Measurements from ENCODE around the gene KERA. TPM values are rescaled to one million over a fixed set of nuclear protein-coding genes. Genes with fewer than 3 reads are reported as not detected.

The KERA gene
- total RNA-seq, 2 experiments from 2014 or later: not detected

DNA sequence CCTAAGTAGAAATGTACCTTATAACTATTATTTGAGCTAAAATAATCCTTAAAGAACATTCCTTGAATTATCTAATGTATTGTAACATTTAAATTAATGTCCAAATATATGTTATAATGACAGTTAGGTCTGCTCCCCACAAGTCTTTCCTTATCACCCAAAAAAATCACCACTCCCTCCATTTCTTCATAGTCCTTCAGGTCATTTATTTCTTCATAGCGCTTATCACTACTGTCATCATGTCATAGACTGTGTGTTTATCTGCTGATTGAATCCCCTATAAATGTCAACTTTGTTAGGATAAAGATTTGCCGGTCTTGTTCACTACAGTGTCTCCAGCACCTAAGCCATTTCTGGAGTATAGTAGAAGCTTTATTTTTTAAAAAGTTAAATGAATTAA is 41.5 kb upstream of the KERA start:
- TF ChIP-seq CTCF (conservative IDR thresholded peaks at IDR 0.05; ENCODE audit: low read length) (no peak), EZH2phosphoT487 (IDR thresholded peaks at IDR 0.05; ENCODE audit: borderline replicate concordance, low read depth, low read length) (no peak)
- intact Hi-C loops (cut with micrococcal nuclease; ENCODE audit: unreplicated experiment): no loop called here
- H3K9me3 ChIP-seq (ENCODE audit: low read length): no peaks in the 10 kb centered on the region

DNA sequence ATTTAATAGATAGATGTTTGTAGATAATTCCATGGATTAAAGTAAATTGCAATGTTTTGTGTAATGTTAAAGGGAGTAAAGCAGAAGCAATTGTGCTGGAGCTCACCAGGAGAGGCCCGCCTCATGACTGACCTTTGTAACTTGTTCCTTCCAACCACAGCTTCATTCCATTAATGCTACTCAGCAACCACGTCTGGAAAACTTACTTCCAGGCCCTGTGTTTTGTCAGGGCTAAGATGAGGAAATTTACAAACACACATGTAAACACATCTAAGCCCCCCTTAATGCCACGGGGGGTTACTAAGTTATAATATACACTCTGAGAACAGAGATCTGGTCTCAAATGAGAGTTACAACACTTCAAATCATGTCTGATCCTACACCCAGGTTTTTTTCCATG is 41.1 kb upstream of the KERA start:
- Histone ChIP-seq H3K4me3 (ENCODE audit: low read depth, low read length, poor library complexity, severe bottlenecking) (no peak overlapping the region), H3K36me3 (ENCODE audit: insufficient read depth, low read length) (no peaks in the 10 kb centered on the region), H4K20me1 (ENCODE audit: insufficient read depth, low read length) (no peaks in the 10 kb centered on the region), H3K4me1 (ENCODE audit: insufficient read depth, low read length, poor library complexity, severe bottlenecking) (no peaks in the 10 kb centered on the region), H3K79me2 (ENCODE audit: insufficient read depth, low read depth, low read length) (no peaks in the 10 kb centered on the region), H3K27ac (ENCODE audit: low read depth, low read length, poor library complexity, severe bottlenecking) (no peak overlapping the region), H2AFZ (ENCODE audit: low read length) (no peak overlapping the region), H3K9me3 (ENCODE audit: low read length) (no peaks in the 10 kb centered on the region), H3K9me2 (ENCODE audit: insufficient read depth, low read length) (no peaks in the 10 kb centered on the region), H3K4me2 (ENCODE audit: low read length) (no peak overlapping the region)
- no peak for TF ChIP-seq CTCF (conservative IDR thresholded peaks at IDR 0.05; ENCODE audit: low read length)
- no peak for TF ChIP-seq EZH2phosphoT487 (IDR thresholded peaks at IDR 0.05; ENCODE audit: borderline replicate concordance, low read depth, low read length)
- CTCF ChIA-PET (ENCODE audit: unreplicated experiment): no interaction called here
- POLR2A ChIA-PET: interaction anchor here (1.6 kb wide), 1 partner anchor 9 kb away, joined by 3 read pairs; no protein-coding TSS in a partner anchor
- DNase-seq (ENCODE audit: low spot score): no peak
- no TSS peak for BruUV-seq (replicated peaks)
- intact Hi-C loops (cut with micrococcal nuclease; ENCODE audit: unreplicated experiment): no loop called here

More for the DNA sequence above, 41.5 kb upstream of the KERA start:
- DNase-seq (ENCODE audit: low spot score): no peak
- BruUV-seq (replicated peaks): no TSS peak
- CTCF ChIA-PET (ENCODE audit: unreplicated experiment): no interaction called here
- no peaks in the 10 kb centered on the region for H3K79me2 ChIP-seq (ENCODE audit: insufficient read depth, low read depth, low read length)
- H3K4me2 ChIP-seq (ENCODE audit: low read length): no peak overlapping the region
- no peak overlapping the region for H3K27ac ChIP-seq (ENCODE audit: low read depth, low read length, poor library complexity, severe bottlenecking)
- H3K4me3 ChIP-seq (ENCODE audit: low read depth, low read length, poor library complexity, severe bottlenecking): no peak overlapping the region
- POLR2A ChIA-PET: interaction anchor here (1.6 kb wide), 1 partner anchor 9 kb away, joined by 3 read pairs; no protein-coding TSS in a partner anchor
- no peaks in the 10 kb centered on the region for H4K20me1 ChIP-seq (ENCODE audit: insufficient read depth, low read length)
- H2AFZ ChIP-seq (ENCODE audit: low read length): no peak overlapping the region
- H3K4me1 ChIP-seq (ENCODE audit: insufficient read depth, low read length, poor library complexity, severe bottlenecking): no peaks in the 10 kb centered on the region
- no peaks in the 10 kb centered on the region for H3K9me2 ChIP-seq (ENCODE audit: insufficient read depth, low read length)
- no peaks in the 10 kb centered on the region for H3K36me3 ChIP-seq (ENCODE audit: insufficient read depth, low read length)

- BruUV-seq (replicated peaks): no TSS peak
- ChIA-PET CTCF (ENCODE audit: unreplicated experiment) (no interaction called here), POLR2A (interaction anchor here (1.6 kb wide), 1 partner anchor 10 kb away, joined by 3 read pairs; no protein-coding TSS in a partner anchor)
- no peaks in the 10 kb centered on the region for H3K9me2 ChIP-seq (ENCODE audit: insufficient read depth, low read length)
- no peak overlapping the region for H2AFZ ChIP-seq (ENCODE audit: low read length)
- DNase-seq (ENCODE audit: low spot score): no peak
- no peaks in the 10 kb centered on the region for H3K79me2 ChIP-seq (ENCODE audit: insufficient read depth, low read depth, low read length)
- TF ChIP-seq CTCF (conservative IDR thresholded peaks at IDR 0.05; ENCODE audit: low read length): no peak
- intact Hi-C loops (cut with micrococcal nuclease; ENCODE audit: unreplicated experiment): no loop called here
- no peak overlapping the region for H3K4me3 ChIP-seq (ENCODE audit: low read depth, low read length, poor library complexity, severe bottlenecking)
- H3K4me1 ChIP-seq (ENCODE audit: insufficient read depth, low read length, poor library complexity, severe bottlenecking): no peaks in the 10 kb centered on the region
- H3K4me2 ChIP-seq (ENCODE audit: low read length): no peak overlapping the region
- H3K36me3 ChIP-seq (ENCODE audit: insufficient read depth, low read length): no peaks in the 10 kb centered on the region
- no peaks in the 10 kb centered on the region for H4K20me1 ChIP-seq (ENCODE audit: insufficient read depth, low read length)
- no peaks in the 10 kb centered on the region for H3K9me3 ChIP-seq (ENCODE audit: low read length)
- no peak overlapping the region for H3K27ac ChIP-seq (ENCODE audit: low read depth, low read length, poor library complexity, severe bottlenecking)
Observed at GRCh38 chr12:91098461-91098860, 40.6 kb upstream of the KERA start.
